ENCODE data around the gene TNXB.
"Not testable (repeated sequence)": the region's sequence is repeated elsewhere in the genome, so short reads cannot be mapped to it uniquely, and the experiment has no call there.

The TNXB gene

GRCh38 chr6:32074996-32075532, 34.1 kb downstream of the TNXB start:
- no peaks in the 10 kb centered on the region for H3K9me3 ChIP-seq (ENCODE audit: control insufficient read depth in 1 of 2, low read length in 2 of 2)
- H3K4me1 ChIP-seq (ENCODE audit: control insufficient read depth in 1 of 2, insufficient read depth in 2 of 2, low read length in 2 of 2), result no peaks in the 10 kb centered on the region
- H3K9ac ChIP-seq (ENCODE audit: low read depth in 1 of 2, low read length in 2 of 2), result no peak overlapping the region
- H3K4me3 ChIP-seq (ENCODE audit: low read depth in 1 of 2, low read length in 2 of 2), result no peak overlapping the region
- H3K27ac ChIP-seq (ENCODE audit: low read depth, low read length), result no peak overlapping the region
- no peaks in the 10 kb centered on the region for H3K36me3 ChIP-seq (ENCODE audit: control insufficient read depth in 1 of 2, insufficient read depth in 2 of 2, low read length in 2 of 2)
- H3K27me3 ChIP-seq (ENCODE audit: control insufficient read depth in 1 of 2, insufficient read depth in 2 of 2, low read length in 2 of 2), result no peaks in the 10 kb centered on the region

DNA sequence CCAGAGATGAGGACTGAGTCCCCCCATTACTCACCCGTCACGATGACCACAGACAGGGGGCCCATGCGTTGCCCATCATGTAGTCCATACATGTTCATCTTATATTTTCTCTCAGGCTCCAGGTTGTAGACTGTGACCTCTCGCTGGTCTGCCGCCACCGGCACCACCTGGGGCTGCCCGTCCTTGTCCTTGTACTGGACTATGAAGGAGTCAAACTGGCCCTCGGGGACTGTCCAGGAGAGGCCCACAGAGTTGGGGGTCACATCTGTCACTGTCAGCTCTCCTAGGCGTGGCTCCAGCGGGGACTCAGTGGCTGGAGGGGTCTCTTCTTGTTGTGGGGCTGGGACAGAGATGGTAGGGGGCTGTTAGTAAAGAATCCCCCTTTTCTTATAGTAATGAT, 35.5 kb downstream of the TNXB start:
- no peaks in the 10 kb centered on the region for H3K4me1 ChIP-seq (ENCODE audit: control insufficient read depth in 1 of 2, insufficient read depth in 2 of 2, low read length in 2 of 2)
- H3K27me3 ChIP-seq (ENCODE audit: control insufficient read depth in 1 of 2, insufficient read depth in 2 of 2, low read length in 2 of 2), result no peaks in the 10 kb centered on the region
- no peak overlapping the region for H3K4me3 ChIP-seq (ENCODE audit: low read depth in 1 of 2, low read length in 2 of 2)
- H3K9me3 ChIP-seq (ENCODE audit: control insufficient read depth in 1 of 2, low read length in 2 of 2), result no peaks in the 10 kb centered on the region
- no peak overlapping the region for H3K9ac ChIP-seq (ENCODE audit: low read depth in 1 of 2, low read length in 2 of 2)
- peaks cover 0 to 6% of the 10 kb centered on the region in 2 donors for H3K36me3 ChIP-seq (ENCODE audit: control insufficient read depth in 1 of 2, insufficient read depth in 2 of 2, low read length in 2 of 2)
- no peak overlapping the region for H3K27ac ChIP-seq (ENCODE audit: low read depth, low read length)

DNA sequence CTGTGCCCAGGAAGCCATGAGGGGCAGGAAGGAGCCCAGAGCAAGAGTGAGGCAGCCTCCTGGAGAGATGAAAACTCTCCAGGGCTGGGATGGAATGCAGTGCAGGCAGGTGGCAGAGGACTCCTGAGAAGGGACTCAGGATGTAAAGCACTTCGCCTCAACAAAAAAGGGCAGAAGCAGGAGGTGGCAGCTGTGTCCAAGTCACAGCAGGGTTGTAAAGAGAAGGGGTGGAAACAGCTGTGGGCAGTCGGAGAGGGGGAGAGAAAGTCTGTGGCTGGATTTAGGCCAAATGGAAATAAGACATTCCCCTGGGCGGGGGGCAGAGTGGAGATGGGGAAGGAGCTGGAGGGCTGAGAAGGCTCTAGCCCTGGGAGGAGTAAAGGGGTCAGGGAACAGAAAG, 36.0 kb downstream of the TNXB start:
- peaks cover 0 to 6% of the 10 kb centered on the region in 2 donors for H3K36me3 ChIP-seq (ENCODE audit: control insufficient read depth in 1 of 2, insufficient read depth in 2 of 2, low read length in 2 of 2)
- no peaks in the 10 kb centered on the region for H3K27me3 ChIP-seq (ENCODE audit: control insufficient read depth in 1 of 2, insufficient read depth in 2 of 2, low read length in 2 of 2)
- no peaks in the 10 kb centered on the region for H3K4me1 ChIP-seq (ENCODE audit: control insufficient read depth in 1 of 2, insufficient read depth in 2 of 2, low read length in 2 of 2)
- H3K4me3 ChIP-seq (ENCODE audit: low read depth in 1 of 2, low read length in 2 of 2), result no peak overlapping the region
- no peaks in the 10 kb centered on the region for H3K9me3 ChIP-seq (ENCODE audit: control insufficient read depth in 1 of 2, low read length in 2 of 2)
- H3K27ac ChIP-seq (ENCODE audit: low read depth, low read length), result no peak overlapping the region
- no peak overlapping the region for H3K9ac ChIP-seq (ENCODE audit: low read depth in 1 of 2, low read length in 2 of 2)

DNA sequence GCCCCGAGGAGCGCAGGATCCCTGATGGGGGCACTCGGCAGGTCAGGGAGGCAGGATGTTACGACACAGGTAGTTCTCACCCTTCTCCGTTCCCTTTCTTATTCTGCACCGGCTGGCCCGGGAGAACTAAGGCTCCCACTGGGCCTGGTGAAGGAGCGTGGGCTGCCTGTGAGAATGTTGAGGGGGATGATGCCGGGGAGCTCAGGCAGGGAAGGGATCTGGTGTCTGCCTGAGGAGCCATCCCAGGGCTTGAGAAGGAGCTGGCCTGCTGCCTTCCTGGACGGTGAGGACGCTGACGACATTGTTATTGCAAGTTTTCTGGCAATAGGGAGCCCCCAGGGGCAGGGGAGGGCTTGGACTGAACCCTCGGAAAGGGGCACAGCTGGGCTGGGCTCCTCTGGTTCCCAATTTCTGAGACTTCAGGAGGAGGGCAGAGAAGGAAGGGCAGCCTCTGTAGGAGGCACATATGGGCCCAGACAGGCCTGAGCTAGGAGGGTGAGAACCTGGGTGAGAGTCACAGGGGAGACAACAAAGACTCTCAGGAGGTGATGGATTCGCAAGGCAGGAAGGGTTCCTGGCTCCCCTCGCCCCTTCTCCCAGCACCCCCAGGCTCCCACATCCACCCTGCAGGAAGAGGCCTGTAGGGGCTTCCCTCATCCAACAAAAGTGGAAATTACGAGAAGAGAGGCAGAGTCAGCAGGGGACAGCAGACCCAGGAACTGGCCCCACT, 38.2 kb downstream of the TNXB start:
- peaks cover 0 to 6% of the 10 kb centered on the region in 2 donors for H3K36me3 ChIP-seq (ENCODE audit: control insufficient read depth in 1 of 2, insufficient read depth in 2 of 2, low read length in 2 of 2)

GRCh38 chr6:32069878-32070515, 39.1 kb downstream of the TNXB start:
- peaks cover 0 to 6% of the 10 kb centered on the region in 2 donors for H3K36me3 ChIP-seq (ENCODE audit: control insufficient read depth in 1 of 2, insufficient read depth in 2 of 2, low read length in 2 of 2)

More for the DNA sequence above, 38.2 kb downstream of the TNXB start:
- no peak overlapping the region for H3K4me3 ChIP-seq (ENCODE audit: low read depth in 1 of 2, low read length in 2 of 2)
- H3K4me1 ChIP-seq (ENCODE audit: control insufficient read depth in 1 of 2, insufficient read depth in 2 of 2, low read length in 2 of 2), result no peaks in the 10 kb centered on the region
- no peaks in the 10 kb centered on the region for H3K9me3 ChIP-seq (ENCODE audit: control insufficient read depth in 1 of 2, low read length in 2 of 2)
- H3K27me3 ChIP-seq (ENCODE audit: control insufficient read depth in 1 of 2, insufficient read depth in 2 of 2, low read length in 2 of 2), result no peaks in the 10 kb centered on the region
- no peak overlapping the region for H3K27ac ChIP-seq (ENCODE audit: low read depth, low read length)
- H3K9ac ChIP-seq (ENCODE audit: low read depth in 1 of 2, low read length in 2 of 2), result no peak overlapping the region

GRCh38 chr6:32069460-32069859, 39.7 kb downstream of the TNXB start:
- Histone ChIP-seq H3K27ac (ENCODE audit: low read depth, low read length) (no peak overlapping the region), H3K4me1 (ENCODE audit: control insufficient read depth in 1 of 2, insufficient read depth in 2 of 2, low read length in 2 of 2) (no peaks in the 10 kb centered on the region), H3K36me3 (ENCODE audit: control insufficient read depth in 1 of 2, insufficient read depth in 2 of 2, low read length in 2 of 2) (peaks cover 0 to 6% of the 10 kb centered on the region in 2 donors), H3K9ac (ENCODE audit: low read depth in 1 of 2, low read length in 2 of 2) (no peak overlapping the region), H3K9me3 (ENCODE audit: control insufficient read depth in 1 of 2, low read length in 2 of 2) (no peaks in the 10 kb centered on the region), H3K27me3 (ENCODE audit: control insufficient read depth in 1 of 2, insufficient read depth in 2 of 2, low read length in 2 of 2) (no peaks in the 10 kb centered on the region), H3K4me3 (ENCODE audit: low read depth in 1 of 2, low read length in 2 of 2) (no peak overlapping the region)

More at GRCh38 chr6:32069878-32070515, 39.1 kb downstream of the TNXB start:
- Histone ChIP-seq H3K4me1 (ENCODE audit: control insufficient read depth in 1 of 2, insufficient read depth in 2 of 2, low read length in 2 of 2) (no peaks in the 10 kb centered on the region), H3K9ac (ENCODE audit: low read depth in 1 of 2, low read length in 2 of 2) (no peak overlapping the region), H3K27ac (ENCODE audit: low read depth, low read length) (no peak overlapping the region), H3K27me3 (ENCODE audit: control insufficient read depth in 1 of 2, insufficient read depth in 2 of 2, low read length in 2 of 2) (no peaks in the 10 kb centered on the region), H3K4me3 (ENCODE audit: low read depth in 1 of 2, low read length in 2 of 2) (no peak overlapping the region), H3K9me3 (ENCODE audit: control insufficient read depth in 1 of 2, low read length in 2 of 2) (no peaks in the 10 kb centered on the region)

GRCh38 chr6:32068867-32069266, 40.3 kb downstream of the TNXB start:
- Histone ChIP-seq H3K27ac (ENCODE audit: low read depth, low read length) (no peak overlapping the region), H3K9ac (ENCODE audit: low read depth in 1 of 2, low read length in 2 of 2) (no peak overlapping the region), H3K9me3 (ENCODE audit: control insufficient read depth in 1 of 2, low read length in 2 of 2) (no peaks in the 10 kb centered on the region), H3K4me3 (ENCODE audit: low read depth in 1 of 2, low read length in 2 of 2) (no peak overlapping the region), H3K36me3 (ENCODE audit: control insufficient read depth in 1 of 2, insufficient read depth in 2 of 2, low read length in 2 of 2) (peaks cover 0 to 6% of the 10 kb centered on the region in 2 donors), H3K27me3 (ENCODE audit: control insufficient read depth in 1 of 2, insufficient read depth in 2 of 2, low read length in 2 of 2) (no peaks in the 10 kb centered on the region), H3K4me1 (ENCODE audit: control insufficient read depth in 1 of 2, insufficient read depth in 2 of 2, low read length in 2 of 2) (no peaks in the 10 kb centered on the region)

DNA sequence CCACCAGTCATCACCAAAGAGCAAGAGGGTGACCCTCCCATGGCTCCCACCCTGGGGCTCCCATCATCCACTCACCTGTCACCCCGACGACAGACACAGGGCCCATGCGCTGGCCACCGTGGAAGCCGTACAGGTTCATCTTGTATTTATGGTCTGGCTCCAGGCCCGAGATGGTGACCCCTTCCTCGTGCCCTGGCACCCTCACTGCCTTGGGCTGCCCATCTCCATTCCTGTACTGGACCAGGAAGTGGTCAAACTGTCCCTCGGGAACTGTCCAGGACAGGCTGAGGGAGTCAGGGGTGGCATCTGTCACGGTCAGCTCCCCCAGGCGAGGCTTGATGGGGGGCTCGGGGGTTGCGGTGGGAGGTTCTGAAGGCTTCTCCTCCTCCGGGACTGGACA, 40.8 kb downstream of the TNXB start:
- not testable (repeated sequence) for H3K4me3 ChIP-seq (ENCODE audit: low read depth in 1 of 2, low read length in 2 of 2); H3K9me3 ChIP-seq (ENCODE audit: control insufficient read depth in 1 of 2, low read length in 2 of 2); H3K27me3 ChIP-seq (ENCODE audit: control insufficient read depth in 1 of 2, insufficient read depth in 2 of 2, low read length in 2 of 2); H3K27ac ChIP-seq (ENCODE audit: low read depth, low read length); H3K9ac ChIP-seq (ENCODE audit: low read depth in 1 of 2, low read length in 2 of 2); H3K4me1 ChIP-seq (ENCODE audit: control insufficient read depth in 1 of 2, insufficient read depth in 2 of 2, low read length in 2 of 2); H3K36me3 ChIP-seq (ENCODE audit: control insufficient read depth in 1 of 2, insufficient read depth in 2 of 2, low read length in 2 of 2)

GRCh38 chr6:32067521-32067920, 41.6 kb downstream of the TNXB start:
- H3K36me3 ChIP-seq (ENCODE audit: control insufficient read depth in 1 of 2, insufficient read depth in 2 of 2, low read length in 2 of 2); H3K27ac ChIP-seq (ENCODE audit: low read depth, low read length); H3K4me3 ChIP-seq (ENCODE audit: low read depth in 1 of 2, low read length in 2 of 2): not testable (repeated sequence)

GRCh38 chr6:32064706-32065105, 44.4 kb downstream of the TNXB start:
- no peaks in the 10 kb centered on the region for H3K27me3 ChIP-seq (ENCODE audit: control insufficient read depth in 1 of 2, insufficient read depth in 2 of 2, low read length in 2 of 2)
- no peaks in the 10 kb centered on the region for H3K4me1 ChIP-seq (ENCODE audit: control insufficient read depth in 1 of 2, insufficient read depth in 2 of 2, low read length in 2 of 2)
- no peak overlapping the region for H3K4me3 ChIP-seq (ENCODE audit: low read depth in 1 of 2, low read length in 2 of 2)
- H3K36me3 ChIP-seq (ENCODE audit: control insufficient read depth in 1 of 2, insufficient read depth in 2 of 2, low read length in 2 of 2), result peaks cover 0 to 6% of the 10 kb centered on the region in 2 donors
- no peaks in the 10 kb centered on the region for H3K9me3 ChIP-seq (ENCODE audit: control insufficient read depth in 1 of 2, low read length in 2 of 2)
- H3K27ac ChIP-seq (ENCODE audit: low read depth, low read length), result no peak overlapping the region
- no peak overlapping the region for H3K9ac ChIP-seq (ENCODE audit: low read depth in 1 of 2, low read length in 2 of 2)

More at GRCh38 chr6:32067521-32067920, 41.6 kb downstream of the TNXB start:
- not testable (repeated sequence) for H3K9ac ChIP-seq (ENCODE audit: low read depth in 1 of 2, low read length in 2 of 2); H3K9me3 ChIP-seq (ENCODE audit: control insufficient read depth in 1 of 2, low read length in 2 of 2); H3K27me3 ChIP-seq (ENCODE audit: control insufficient read depth in 1 of 2, insufficient read depth in 2 of 2, low read length in 2 of 2); H3K4me1 ChIP-seq (ENCODE audit: control insufficient read depth in 1 of 2, insufficient read depth in 2 of 2, low read length in 2 of 2)

All from duodenal mucosa (tissue), 2 donors.